Astrocyte (in vitro differentiated cells and primary cell): Measurements from ENCODE around the gene PAX5.
"Not testable (repeated sequence)": the region's sequence is repeated elsewhere in the genome, so short reads cannot be mapped to it uniquely, and the experiment has no call there.

Experiments
- EZH2 ChIP-seq: IDR thresholded peaks from 2 replicates; pipeline ENCODE4 v1.6.1; 2012; ENCODE audit warnings: mild to moderate bottlenecking, low read length, inconsistent platforms; ENCODE audit not compliant: insufficient read depth
- TF ChIP-seq, protein P1 (sequence below): IDR thresholded peaks from 2 replicates; pipeline ENCODE4 v1.5.1; 2011; ENCODE audit warnings: low read depth, mild to moderate bottlenecking, inconsistent platforms, low read length, moderate library complexity; ENCODE audit not compliant: insufficient read depth

DNA sequence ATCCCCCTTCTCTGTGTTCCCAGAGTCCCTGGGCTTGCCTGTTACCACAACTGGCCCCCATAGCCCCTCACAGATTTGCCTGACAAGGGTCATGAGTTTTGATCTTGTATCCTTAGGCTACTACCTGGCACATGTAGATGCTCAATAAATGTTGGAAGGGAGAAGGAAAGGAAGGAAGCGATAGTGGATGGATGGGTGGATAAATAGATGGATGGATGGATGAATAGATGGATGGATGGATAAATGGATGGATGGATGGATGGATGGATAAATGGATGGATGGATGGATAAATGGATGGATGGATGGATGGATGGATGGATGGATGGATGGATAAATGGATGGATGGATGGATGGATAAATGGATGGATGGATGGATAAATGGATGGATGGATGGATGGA, 164.5 kb downstream of the PAX5 start:
- TF ChIP-seq EZH2: not testable (repeated sequence)
- TF ChIP-seq, protein P1, sequence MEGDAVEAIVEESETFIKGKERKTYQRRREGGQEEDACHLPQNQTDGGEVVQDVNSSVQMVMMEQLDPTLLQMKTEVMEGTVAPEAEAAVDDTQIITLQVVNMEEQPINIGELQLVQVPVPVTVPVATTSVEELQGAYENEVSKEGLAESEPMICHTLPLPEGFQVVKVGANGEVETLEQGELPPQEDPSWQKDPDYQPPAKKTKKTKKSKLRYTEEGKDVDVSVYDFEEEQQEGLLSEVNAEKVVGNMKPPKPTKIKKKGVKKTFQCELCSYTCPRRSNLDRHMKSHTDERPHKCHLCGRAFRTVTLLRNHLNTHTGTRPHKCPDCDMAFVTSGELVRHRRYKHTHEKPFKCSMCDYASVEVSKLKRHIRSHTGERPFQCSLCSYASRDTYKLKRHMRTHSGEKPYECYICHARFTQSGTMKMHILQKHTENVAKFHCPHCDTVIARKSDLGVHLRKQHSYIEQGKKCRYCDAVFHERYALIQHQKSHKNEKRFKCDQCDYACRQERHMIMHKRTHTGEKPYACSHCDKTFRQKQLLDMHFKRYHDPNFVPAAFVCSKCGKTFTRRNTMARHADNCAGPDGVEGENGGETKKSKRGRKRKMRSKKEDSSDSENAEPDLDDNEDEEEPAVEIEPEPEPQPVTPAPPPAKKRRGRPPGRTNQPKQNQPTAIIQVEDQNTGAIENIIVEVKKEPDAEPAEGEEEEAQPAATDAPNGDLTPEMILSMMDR: not testable (repeated sequence)
